SKM-1 treated with dmso at 0.1 percent for 144 hours (cell line): ENCODE data around the gene CRELD2.

Source experiments
- DNase-seq: peaks from one replicate; lab custom pipeline; 2025; ENCODE audit not compliant: unreplicated experiment; lab: John Stamatoyannopoulos, UW

Gene CRELD2

GRCh38 chr22:49910229-49911155 lies 7.9 kb upstream of the CRELD2 start:
- no peak for DNase-seq

- DNase-seq: no peak
Measured at GRCh38 chr22:49911881-49912625, 6.4 kb upstream of the CRELD2 start.

- DNase-seq: no peak
Measured at GRCh38 chr22:49913026-49913425, 5.4 kb upstream of the CRELD2 start.

GRCh38 chr22:49913446-49913845 lies 5.0 kb upstream of the CRELD2 start:
- no peak for DNase-seq

GRCh38 chr22:49914256-49914655 lies 4.2 kb upstream of the CRELD2 start:
- DNase-seq: no peak

GRCh38 chr22:49915610-49916009 lies 2.8 kb upstream of the CRELD2 start:
- no peak for DNase-seq

- DNase-seq: no peak
Measured at GRCh38 chr22:49916831-49917230, 1.6 kb upstream of the CRELD2 start.

- DNase-seq: no peak
Measured at GRCh38 chr22:49918911-49919881, 762 bp downstream of the CRELD2 start.

GRCh38 chr22:49920859-49921258 lies 2.4 kb downstream of the CRELD2 start:
- DNase-seq: no peak

GRCh38 chr22:49921508-49922278 lies 3.3 kb downstream of the CRELD2 start:
- no peak for DNase-seq

- DNase-seq: no peak
Measured at GRCh38 chr22:49922484-49922883, 4.0 kb downstream of the CRELD2 start.

- no peak for DNase-seq
Measured at GRCh38 chr22:49922926-49923325, 4.5 kb downstream of the CRELD2 start.

- DNase-seq: no peak
Measured at GRCh38 chr22:49923445-49923844, 5.0 kb downstream of the CRELD2 start.

- no peak for DNase-seq
Measured at GRCh38 chr22:49924113-49924833, 5.8 kb downstream of the CRELD2 start.

GRCh38 chr22:49925525-49926128 lies 7.2 kb downstream of the CRELD2 start:
- no peak for DNase-seq

GRCh38 chr22:49926916-49927315 lies 8.5 kb downstream of the CRELD2 start:
- DNase-seq: no peak

GRCh38 chr22:49927483-49928184 lies 9.2 kb downstream of the CRELD2 start:
- no peak for DNase-seq

GRCh38 chr22:49928185-49928495 lies 9.7 kb downstream of the CRELD2 start:
- DNase-seq: no peak
